Medulla oblongata (tissue), 1 donor: Measurements from ENCODE around the gene C6orf136.
A peak's percentile ranks its signal among the peaks of the same experiment; 100 is the strongest.
"Not testable (repeated sequence)": the region's sequence is repeated elsewhere in the genome, so short reads cannot be mapped to it uniquely, and the experiment has no call there.

Experiments used
- DNase-seq: peaks from one replicate; pipeline ENCODE4 v3.0.0-alpha.2; 2015; ENCODE audit errors: extremely low spot score

The C6orf136 gene

GRCh38 chr6:30657922-30658321 lies 11.0 kb downstream of the C6orf136 start:
- DNase-seq: not testable (repeated sequence)

GRCh38 chr6:30664994-30665767 lies 18.2 kb downstream of the C6orf136 start:
- no peak for DNase-seq

DNA sequence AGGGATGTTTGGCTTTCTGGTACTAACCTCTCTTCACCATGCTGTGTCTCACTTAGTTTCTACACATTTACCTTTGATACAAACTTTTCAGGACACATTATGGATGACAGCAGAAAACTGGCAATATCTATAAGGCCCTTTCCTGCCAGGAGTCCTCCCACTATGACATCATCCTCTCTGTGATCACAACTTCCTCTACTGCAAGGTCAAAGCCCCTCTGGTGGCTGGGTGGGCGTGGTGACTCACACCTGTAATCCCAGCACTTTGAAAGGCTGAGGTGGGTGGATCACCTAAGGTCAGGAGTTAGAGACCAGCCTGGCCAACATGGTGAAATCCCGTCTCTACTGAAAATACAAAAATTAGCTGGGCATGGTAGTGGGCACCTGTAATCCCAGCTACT lies 19.4 kb downstream of the C6orf136 start:
- DNase-seq: not testable (repeated sequence)

GRCh38 chr6:30670760-30671527 lies 24.0 kb downstream of the C6orf136 start:
- no peak for DNase-seq

DNA sequence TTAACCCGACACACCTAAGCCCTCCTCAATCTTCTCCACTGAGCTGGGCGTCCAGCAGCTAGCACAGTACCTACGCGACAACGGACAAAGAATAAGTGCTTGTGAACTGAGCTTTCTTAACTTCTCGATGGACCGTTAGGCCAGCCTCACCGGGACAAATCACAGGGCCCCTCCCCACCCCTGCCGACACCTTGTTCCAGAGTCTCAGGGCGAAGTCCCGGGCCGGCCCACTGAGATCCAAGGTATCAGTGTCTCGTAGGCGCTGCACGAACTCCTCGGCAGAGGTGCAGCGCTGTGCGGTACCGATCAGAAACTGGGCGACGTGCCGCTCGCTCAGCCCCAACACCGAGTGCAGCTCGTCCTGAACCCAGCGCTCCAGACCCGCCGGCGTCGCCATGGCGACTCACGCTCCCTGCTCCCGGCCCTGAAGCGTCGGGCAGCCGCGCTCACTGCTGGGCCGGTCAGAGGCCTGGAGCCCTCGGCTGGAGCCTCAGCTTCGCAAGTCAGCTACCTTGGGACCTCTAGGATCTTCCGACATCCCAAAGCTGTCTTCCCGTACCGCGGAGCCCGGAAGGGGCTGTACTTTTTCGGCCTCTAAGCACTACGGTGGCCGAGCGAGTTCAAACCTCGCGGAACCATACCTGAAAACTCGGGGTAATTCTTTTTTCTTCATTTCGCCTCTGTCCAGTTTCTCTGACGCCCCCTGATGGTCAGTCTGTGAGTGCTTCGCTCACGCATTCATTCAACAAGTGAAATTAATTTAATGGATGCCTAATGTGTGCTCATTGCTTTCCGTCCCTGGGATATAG lies 25.7 kb downstream of the C6orf136 start, which contains the start of gene DHX16:
Gene DHX16 (minus strand): TSS at position 562 of the 809 bp plus-strand sequence. CDS start 165 bp downstream, at position 397.
- peak; percentile 96 for DNase-seq

DNA sequence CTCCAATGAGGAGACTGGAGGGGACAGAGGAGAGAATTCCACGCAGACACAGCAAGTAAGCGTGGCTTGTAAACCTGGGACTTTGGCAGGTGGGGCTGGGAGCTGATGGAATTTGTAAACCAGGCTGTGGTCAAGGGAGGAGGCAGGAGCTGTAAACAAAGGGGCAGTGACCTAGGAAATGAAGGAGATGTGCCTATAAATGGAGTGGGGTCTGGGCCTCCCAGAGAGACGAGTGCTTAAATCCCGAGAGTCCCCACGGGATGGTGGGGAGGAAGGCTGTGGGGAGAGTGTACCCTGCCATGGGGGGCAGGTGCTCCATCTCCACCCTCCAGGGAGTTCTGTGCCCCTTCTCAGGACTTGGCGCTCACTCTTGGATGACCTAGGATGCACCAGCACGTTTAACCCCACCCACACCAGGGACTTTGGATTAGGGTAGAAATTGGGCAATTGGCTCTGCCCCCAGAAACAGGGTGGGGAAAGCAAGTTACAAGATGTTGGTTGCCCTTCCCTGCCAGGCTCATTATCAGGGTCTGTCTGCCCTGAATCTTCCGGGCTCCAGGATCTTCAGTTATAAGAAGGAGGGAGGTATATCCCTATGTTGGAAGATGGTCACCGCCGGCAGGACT lies 29.8 kb downstream of the C6orf136 start:
- DNase-seq: no peak

DNA sequence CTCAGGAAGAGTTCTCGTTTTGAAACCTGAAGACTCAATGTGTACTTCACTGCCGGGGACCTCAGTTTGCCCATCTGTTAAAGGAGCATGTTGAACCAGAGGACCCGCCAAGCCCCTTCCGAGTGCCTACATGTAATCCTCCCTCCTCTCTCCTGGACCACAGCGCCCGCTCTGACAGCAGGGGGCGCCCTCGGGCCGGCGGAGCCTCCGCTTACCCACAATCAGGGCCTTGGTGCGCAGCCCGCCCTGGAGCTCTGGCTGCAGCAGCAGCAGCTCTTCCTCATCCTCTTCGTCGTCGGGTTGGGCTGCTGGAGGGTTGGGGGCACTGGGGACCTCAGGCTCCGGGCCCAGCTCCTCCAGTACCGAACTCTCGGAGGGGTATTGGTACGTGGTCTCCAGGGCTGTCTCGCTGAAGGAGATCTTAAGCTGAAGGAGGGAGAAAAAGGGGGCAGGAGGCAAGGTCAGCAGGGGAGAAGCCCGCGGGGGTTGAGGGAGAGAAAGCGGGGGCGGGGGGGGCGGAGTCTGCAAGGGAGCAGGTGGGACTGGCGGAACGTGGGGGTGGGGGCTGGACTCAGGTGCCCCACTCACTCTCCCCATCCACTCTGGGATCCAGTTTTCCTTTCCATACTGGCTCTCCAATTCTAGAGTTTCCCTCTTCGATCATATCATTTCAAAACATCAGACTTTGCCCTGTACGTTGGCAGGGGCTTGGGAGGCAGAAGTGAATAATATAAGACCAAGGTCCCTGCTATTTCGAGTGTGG lies 32.2 kb downstream of the C6orf136 start:
- peak; percentile 86 for DNase-seq

GRCh38 chr6:30679765-30680535 lies 33.0 kb downstream of the C6orf136 start:
- DNase-seq: no peak

DNA sequence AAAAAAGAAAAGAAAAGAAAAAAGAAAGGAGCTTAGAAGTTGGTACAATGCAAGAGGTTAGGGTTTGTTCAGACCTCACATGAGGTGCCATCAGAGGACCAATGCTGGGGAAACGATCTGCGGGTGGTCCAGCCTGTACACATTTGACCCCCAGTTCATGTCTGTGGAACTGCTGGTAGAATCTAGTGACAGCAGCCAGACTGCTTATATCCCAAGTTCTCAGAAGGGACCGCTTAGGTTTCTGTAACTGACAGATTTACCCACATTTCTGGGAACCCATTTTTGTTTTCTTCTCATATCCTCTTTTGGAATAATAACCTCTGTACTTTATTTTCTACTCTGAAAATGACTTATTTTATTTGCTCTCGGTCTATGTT lies 34.8 kb downstream of the C6orf136 start:
- no peak for DNase-seq

GRCh38 chr6:30682143-30683117 lies 35.5 kb downstream of the C6orf136 start:
- DNase-seq: peak; percentile 77

GRCh38 chr6:30683183-30683979 lies 36.4 kb downstream of the C6orf136 start:
- peak; percentile 23 for DNase-seq

DNA sequence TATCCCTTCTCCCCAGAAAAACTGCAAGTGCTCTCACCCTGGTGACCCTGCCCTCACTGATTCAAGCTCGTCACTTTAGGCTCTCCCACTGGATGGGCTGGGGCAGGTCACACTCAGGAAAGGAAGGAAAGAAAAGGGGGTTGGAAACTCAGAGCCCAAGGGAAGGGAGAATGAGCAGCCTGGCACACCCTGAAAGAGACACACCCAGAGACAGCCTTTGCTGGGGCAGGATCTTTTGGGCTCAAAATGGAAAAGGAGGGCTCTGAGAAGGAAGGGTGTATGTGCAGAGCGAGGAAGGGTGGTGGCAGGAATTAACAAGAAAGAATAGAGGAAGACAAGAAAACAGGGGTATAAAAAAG lies 37.0 kb downstream of the C6orf136 start:
- no peak for DNase-seq

DNA sequence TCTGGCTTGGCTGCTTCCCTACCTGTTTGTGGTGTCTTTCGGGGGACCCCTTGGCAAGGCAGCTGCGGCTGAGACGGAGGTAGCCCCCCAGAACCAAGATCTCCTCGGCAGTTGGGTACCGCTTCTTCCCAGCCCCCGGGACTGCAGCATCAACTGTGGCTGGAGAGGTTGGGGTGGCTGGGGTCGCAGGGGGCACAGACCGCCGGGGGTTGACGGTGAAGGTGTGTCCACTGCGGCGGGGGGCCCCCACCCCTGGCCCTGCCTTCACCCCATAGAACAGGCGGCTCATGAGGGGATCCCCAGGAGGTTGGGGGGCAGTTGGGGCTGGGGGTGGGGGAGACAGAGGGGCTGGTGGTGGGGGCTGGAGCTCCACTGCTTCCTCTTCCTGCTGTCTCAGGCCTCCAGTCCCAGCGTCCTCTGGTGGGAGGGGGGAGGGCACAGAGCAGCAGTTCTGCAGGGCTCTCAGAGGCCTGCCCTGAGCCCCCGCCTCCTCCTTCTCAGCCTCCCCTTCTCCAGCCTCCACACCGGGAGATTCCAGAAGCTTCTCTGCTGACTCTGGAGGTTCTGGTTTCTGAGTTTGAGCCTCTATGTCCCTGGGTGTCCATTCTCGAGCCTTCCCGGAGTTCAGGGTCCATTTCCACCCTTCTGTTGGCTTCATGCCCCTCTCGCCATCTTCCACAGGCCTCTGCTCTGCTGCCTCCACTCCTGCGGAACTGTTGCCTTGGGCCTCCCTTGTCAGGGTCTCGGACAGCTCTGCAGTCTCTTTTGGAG lies 37.6 kb downstream of the C6orf136 start:
- DNase-seq: peak; percentile 50

DNA sequence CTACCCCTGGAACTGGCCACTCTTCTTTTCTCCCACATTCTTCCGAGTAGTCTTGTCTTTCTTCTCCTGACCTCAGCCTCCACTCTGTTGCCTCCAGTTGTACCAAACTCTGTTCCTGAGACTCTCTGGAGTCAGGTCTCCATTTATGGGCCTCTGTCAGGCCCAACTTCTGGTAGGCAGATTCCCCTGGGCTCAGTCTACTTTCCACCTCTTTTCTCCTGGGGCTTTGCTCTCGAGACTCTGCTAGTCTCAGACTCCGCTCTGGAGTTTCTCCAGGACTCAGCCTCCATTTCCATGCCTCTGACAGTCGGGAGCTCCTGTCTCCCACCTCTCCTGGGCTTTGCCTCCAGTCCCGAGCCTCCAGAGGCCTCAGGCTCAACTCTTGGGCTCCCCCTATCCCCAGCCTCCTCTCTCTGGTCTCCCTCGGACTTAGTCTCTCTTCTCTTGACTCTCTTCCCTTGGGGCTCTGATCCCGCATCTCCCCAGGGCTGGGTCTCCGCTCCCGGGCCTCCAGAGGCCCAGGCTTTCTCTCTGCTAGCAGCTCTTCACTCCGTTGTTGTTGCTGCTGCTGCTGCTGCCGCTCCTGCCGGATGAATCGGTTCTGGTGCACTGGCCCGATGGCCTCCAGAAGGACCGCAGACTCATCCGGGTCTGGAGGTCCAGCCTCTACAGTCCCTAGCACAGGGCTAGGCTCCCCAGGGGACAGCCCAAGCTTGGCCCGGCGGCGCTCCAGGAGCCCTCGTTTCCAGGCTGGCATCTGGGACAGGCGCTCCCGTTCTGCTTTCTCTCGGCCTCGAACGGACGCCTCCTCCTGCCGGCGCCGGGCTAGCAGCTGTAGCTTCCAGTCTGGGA lies 38.5 kb downstream of the C6orf136 start:
- no peak for DNase-seq

- DNase-seq: peak; percentile 75
Measured at GRCh38 chr6:30686009-30686907, 39.3 kb downstream of the C6orf136 start, which contains the start of gene PPP1R18. TSS of gene PPP1R18 (minus strand) at chr6:30686645. CDS start at chr6:30686018, 627 bp downstream.
